ENCODE measurements around the gene SP9. TPM values are rescaled to one million over a fixed set of nuclear protein-coding genes. Genes with fewer than 3 reads are reported as not detected.

SP9 gene
- total and polyA plus RNA-seq, 11 donors: 0.08 TPM; not detected in 10

GRCh38 chr2:174343343-174343622 is 8.5 kb downstream of the SP9 start:
- no peak for DNase-seq
- intact Hi-C loops (cut with DNase I): loop anchor here (5.0 to 10.0 kb wide), 10 partner anchors 186 to 1128 kb away; no protein-coding TSS in a partner anchor
- WGBS, 4 donors: 3 to 26% (median 9%) methylated on average over 6 of the region's 6 CpGs
- H3K36me3 ChIP-seq: peaks cover 0 to 17% (median 8%) of the 10 kb centered on the region in 9 donors
- no peak for ATAC-seq
- TF ChIP-seq POLR2A (IDR thresholded peaks at IDR 0.05): no peak
- TF ChIP-seq CTCF (IDR thresholded peaks at IDR 0.05): no peak
- H3K9me3 ChIP-seq: no peaks in the 10 kb centered on the region
- H3K27ac ChIP-seq: no peak overlapping the region
- H3K4me3 ChIP-seq: no peak overlapping the region
- peaks cover 52 to 77% (median 70%) of the 10 kb centered on the region in 9 donors for H3K27me3 ChIP-seq
- H3K4me1 ChIP-seq: peaks cover 0 to 44% (median 26%) of the 10 kb centered on the region in 12 donors

GRCh38 chr2:174343623-174344455 is 9.1 kb downstream of the SP9 start:
- H3K4me1 ChIP-seq: peaks cover 0 to 44% (median 26%) of the 10 kb centered on the region in 12 donors
- no peaks in the 10 kb centered on the region for H3K9me3 ChIP-seq
- 9 to 31% (median 13%) methylated on average over 20 to 57 of the region's 57 CpGs for WGBS, 4 donors
- TF ChIP-seq CTCF (IDR thresholded peaks at IDR 0.05) (no peak), POLR2A (IDR thresholded peaks at IDR 0.05) (no peak)
- DNase-seq: peak in 1 of 5 donors; percentile 51
- H3K27ac ChIP-seq: no peak overlapping the region
- no peak overlapping the region for H3K4me3 ChIP-seq
- peaks cover 0 to 23% (median 14%) of the 10 kb centered on the region in 9 donors for H3K36me3 ChIP-seq
- peaks cover 47 to 71% (median 64%) of the 10 kb centered on the region in 9 donors for H3K27me3 ChIP-seq
- ATAC-seq: peak in 1 of 4 donors; percentile 29
- intact Hi-C loops (cut with DNase I): loop anchor here (5.0 to 10.0 kb wide), 10 partner anchors 187 to 1129 kb away; no protein-coding TSS in a partner anchor

- peaks cover 37 to 61% (median 54%) of the 10 kb centered on the region in 9 donors for H3K27me3 ChIP-seq
- DNase-seq: no peak
- ATAC-seq: no peak
- 31 to 43% (median 42%) methylated on average over 14 of the region's 14 CpGs for WGBS, 4 donors
- no peak overlapping the region for H3K27ac ChIP-seq
- H3K4me1 ChIP-seq: peaks cover 0 to 42% (median 25%) of the 10 kb centered on the region in 12 donors
- H3K9me3 ChIP-seq: no peaks in the 10 kb centered on the region
- intact Hi-C loops (cut with DNase I): loop anchor here (5.0 to 10.0 kb wide), 10 partner anchors 188 to 1130 kb away; no protein-coding TSS in a partner anchor
- H3K4me3 ChIP-seq: no peak overlapping the region
- TF ChIP-seq POLR2A (IDR thresholded peaks at IDR 0.05) (no peak), CTCF (IDR thresholded peaks at IDR 0.05) (peak in 4 of 12 donors; percentile 24 to 36 (median 32))
- peaks cover 0 to 33% (median 24%) of the 10 kb centered on the region in 9 donors for H3K36me3 ChIP-seq
Observed at GRCh38 chr2:174344716-174345461, 10.1 kb downstream of the SP9 start.

GRCh38 chr2:174350018-174350417 is 15.3 kb downstream of the SP9 start:
- Histone ChIP-seq H3K27me3 (peaks cover 0 to 10% (median 4%) of the 10 kb centered on the region in 9 donors), H3K4me1 (no peaks in the 10 kb centered on the region), H3K9me3 (no peaks in the 10 kb centered on the region), H3K4me3 (no peak overlapping the region), H3K36me3 (peaks cover 0 to 59% (median 44%) of the 10 kb centered on the region in 9 donors), H3K27ac (no peak overlapping the region)
- TF ChIP-seq CTCF (IDR thresholded peaks at IDR 0.05): peak in 6 of 12 donors; percentile 10 to 37 (median 26)
- no peak for TF ChIP-seq POLR2A (IDR thresholded peaks at IDR 0.05)
- intact Hi-C loops (cut with DNase I): no loop called here
- no peak for DNase-seq
- 81 to 87% (median 82%) methylated on average over 2 of the region's 2 CpGs for WGBS, 4 donors
- ATAC-seq: no peak

Measured in heart left ventricle (tissue), 16 donors.